ENCODE measurements around the gene ZFAND3. TPM values are rescaled to one million over a fixed set of nuclear protein-coding genes. Genes with fewer than 3 reads are reported as not detected.

Gene ZFAND3
- total RNA-seq, 1 donor from 2014 or later, result 81.8 TPM

- H3K27me3 ChIP-seq (ENCODE audit: low read depth), result no peaks in the 10 kb centered on the region
- H3K9me3 ChIP-seq (replicated peaks), result no peaks in the 10 kb centered on the region
- no peak for DNase-seq
- intact Hi-C loops (cut with micrococcal nuclease), result no loop called here
- H3K27ac ChIP-seq (replicated peaks), result no peak overlapping the region
- H3K36me3 ChIP-seq, result peaks cover 3% of the 10 kb centered on the region
- H3K4me3 ChIP-seq, result no peak overlapping the region
- TF ChIP-seq, protein P1, sequence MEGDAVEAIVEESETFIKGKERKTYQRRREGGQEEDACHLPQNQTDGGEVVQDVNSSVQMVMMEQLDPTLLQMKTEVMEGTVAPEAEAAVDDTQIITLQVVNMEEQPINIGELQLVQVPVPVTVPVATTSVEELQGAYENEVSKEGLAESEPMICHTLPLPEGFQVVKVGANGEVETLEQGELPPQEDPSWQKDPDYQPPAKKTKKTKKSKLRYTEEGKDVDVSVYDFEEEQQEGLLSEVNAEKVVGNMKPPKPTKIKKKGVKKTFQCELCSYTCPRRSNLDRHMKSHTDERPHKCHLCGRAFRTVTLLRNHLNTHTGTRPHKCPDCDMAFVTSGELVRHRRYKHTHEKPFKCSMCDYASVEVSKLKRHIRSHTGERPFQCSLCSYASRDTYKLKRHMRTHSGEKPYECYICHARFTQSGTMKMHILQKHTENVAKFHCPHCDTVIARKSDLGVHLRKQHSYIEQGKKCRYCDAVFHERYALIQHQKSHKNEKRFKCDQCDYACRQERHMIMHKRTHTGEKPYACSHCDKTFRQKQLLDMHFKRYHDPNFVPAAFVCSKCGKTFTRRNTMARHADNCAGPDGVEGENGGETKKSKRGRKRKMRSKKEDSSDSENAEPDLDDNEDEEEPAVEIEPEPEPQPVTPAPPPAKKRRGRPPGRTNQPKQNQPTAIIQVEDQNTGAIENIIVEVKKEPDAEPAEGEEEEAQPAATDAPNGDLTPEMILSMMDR (IDR thresholded peaks at IDR 0.05; ENCODE audit: borderline replicate concordance), result no peak
- H3K4me1 ChIP-seq, result peaks cover 41% of the 10 kb centered on the region
These were observed 326.6 kb downstream of the ZFAND3 start for GRCh38 chr6:38146021-38146733.

GRCh38 chr6:38146734-38147027 lies 327.2 kb downstream of the ZFAND3 start:
- Histone ChIP-seq H3K36me3 (peaks cover 5% of the 10 kb centered on the region), H3K4me1 (peaks cover 41% of the 10 kb centered on the region), H3K27ac (replicated peaks) (no peak overlapping the region), H3K4me3 (no peak overlapping the region), H3K27me3 (ENCODE audit: low read depth) (no peaks in the 10 kb centered on the region), H3K9me3 (replicated peaks) (no peaks in the 10 kb centered on the region)
- intact Hi-C loops (cut with micrococcal nuclease), result no loop called here
- DNase-seq, result no peak
- TF ChIP-seq, protein P1 (IDR thresholded peaks at IDR 0.05; ENCODE audit: borderline replicate concordance), result no peak

DNA sequence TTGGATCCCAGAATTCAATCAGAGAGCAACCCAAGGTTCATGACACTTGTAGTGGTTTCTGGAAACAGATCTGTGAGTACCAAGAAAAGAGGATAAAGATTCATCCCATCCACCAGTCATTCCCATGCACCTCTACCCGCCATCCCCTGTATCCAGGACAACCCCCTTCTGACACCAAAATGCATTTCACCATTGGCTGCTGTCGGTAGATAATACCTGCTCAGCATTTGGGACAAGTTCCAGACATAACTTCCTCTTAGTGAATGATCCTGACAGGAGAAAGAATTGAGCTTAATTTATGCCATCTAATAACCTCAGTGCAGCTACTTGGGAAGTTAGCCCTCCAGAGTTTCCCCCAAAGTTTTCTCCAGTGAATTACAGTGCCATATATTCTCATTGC lies 329.1 kb downstream of the ZFAND3 start:
- Histone ChIP-seq H3K4me3 (no peak overlapping the region), H3K9me3 (replicated peaks) (no peaks in the 10 kb centered on the region), H3K36me3 (peaks cover 18% of the 10 kb centered on the region), H3K4me1 (peaks cover 26% of the 10 kb centered on the region), H3K27ac (replicated peaks) (no peak overlapping the region), H3K27me3 (ENCODE audit: low read depth) (no peaks in the 10 kb centered on the region)
- intact Hi-C loops (cut with micrococcal nuclease), result no loop called here
- TF ChIP-seq, protein P1 (IDR thresholded peaks at IDR 0.05; ENCODE audit: borderline replicate concordance), result no peak
- DNase-seq, result no peak

DNA sequence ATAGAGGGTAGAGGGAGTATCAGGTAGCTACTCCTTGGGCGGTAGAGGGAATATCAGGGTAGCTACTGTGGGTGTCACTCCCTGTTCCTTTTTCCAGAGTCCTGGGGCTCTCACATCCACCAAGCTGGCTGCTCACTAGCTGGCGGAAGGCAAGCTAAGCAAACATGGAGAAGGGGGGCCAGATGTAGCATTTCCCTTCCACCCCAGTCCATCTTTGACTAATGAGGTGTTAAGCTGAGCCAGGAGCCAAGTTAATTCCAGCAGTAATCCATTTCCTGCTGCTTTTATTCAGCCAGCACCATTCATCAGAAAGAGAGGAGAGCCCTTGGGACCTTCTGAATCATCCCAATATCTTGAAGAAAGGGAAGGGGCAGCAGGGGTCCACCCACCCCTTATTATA lies 330.0 kb downstream of the ZFAND3 start:
- no peak overlapping the region for H3K4me3 ChIP-seq
- peaks cover 30% of the 10 kb centered on the region for H3K4me1 ChIP-seq
- DNase-seq, result no peak
- H3K27ac ChIP-seq (replicated peaks), result no peak overlapping the region
- no peaks in the 10 kb centered on the region for H3K9me3 ChIP-seq (replicated peaks)
- intact Hi-C loops (cut with micrococcal nuclease), result no loop called here
- H3K36me3 ChIP-seq, result peaks cover 18% of the 10 kb centered on the region
- H3K27me3 ChIP-seq (ENCODE audit: low read depth), result no peaks in the 10 kb centered on the region
- TF ChIP-seq, protein P1 (IDR thresholded peaks at IDR 0.05; ENCODE audit: borderline replicate concordance), result no peak

DNA sequence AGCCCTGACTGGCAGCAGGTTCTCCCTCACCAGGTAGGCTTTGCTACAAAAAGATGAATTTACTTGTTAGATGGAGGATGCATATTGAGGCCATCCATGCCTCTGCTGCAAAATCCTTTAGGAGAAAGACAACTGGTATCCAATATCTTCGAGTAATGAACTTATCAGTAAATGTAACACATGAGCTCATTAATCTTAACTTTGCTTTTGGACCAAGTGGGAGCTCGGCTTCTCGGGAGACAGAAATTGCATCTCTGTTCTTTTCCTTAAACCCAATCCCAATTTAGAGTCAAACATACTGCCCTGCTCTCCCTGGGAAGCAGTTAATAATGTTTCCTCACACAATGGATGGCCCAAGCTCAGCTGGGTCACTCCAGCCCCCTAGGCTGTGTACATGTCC lies 330.5 kb downstream of the ZFAND3 start:
- intact Hi-C loops (cut with micrococcal nuclease), result no loop called here
- Histone ChIP-seq H3K4me1 (peaks cover 35% of the 10 kb centered on the region), H3K36me3 (peaks cover 18% of the 10 kb centered on the region), H3K4me3 (no peak overlapping the region), H3K27me3 (ENCODE audit: low read depth) (no peaks in the 10 kb centered on the region), H3K27ac (replicated peaks) (no peak overlapping the region), H3K9me3 (replicated peaks) (no peaks in the 10 kb centered on the region)
- no peak for DNase-seq
- TF ChIP-seq, protein P1 (IDR thresholded peaks at IDR 0.05; ENCODE audit: borderline replicate concordance), result no peak
